ENCODE results near the gene ANKRA2.

The ANKRA2 gene

DNA sequence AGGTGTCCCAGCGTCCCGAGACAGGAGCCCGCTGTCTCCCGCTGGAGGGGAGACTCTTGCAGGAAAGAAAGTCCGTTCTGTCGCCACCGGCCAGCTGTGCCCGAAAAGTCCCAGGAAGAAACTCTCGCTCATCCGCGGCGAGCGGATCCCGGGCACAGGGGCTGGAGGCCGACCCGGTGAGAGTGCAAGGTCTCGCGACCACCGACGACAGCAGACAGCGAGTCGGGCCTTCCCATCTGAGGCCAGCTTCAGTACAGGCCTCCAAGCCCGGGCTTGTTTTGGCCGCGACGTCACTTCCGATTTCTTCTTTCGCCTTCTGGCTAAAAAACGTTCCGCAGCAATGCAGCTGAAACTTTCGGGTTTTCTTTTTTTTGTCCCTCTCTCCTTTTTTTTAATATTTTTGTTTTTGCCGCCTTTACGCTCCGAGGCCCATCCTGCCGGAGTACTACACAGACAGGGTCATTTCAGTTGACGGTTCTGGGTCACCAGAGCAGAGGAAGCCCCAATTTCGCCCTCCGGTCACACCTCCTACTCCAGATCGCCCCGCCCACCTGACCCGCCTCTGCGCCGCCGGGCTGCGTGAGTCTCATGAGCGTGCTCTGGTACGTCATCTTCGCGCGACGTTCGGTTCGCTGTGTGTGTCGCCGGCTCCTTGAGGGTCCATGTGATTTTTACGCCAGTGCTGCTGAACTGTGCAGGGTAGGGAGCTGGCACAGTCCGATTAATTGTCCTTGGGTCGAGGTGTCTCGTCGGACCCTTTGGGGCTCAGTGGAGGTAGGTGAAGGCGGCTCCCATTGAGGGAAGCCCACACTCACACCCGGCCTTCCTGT is at the start of gene ANKRA2, which contains the start of gene UTP15:
TSS of gene ANKRA2 (minus strand) at position 501 of the 830 bp plus-strand sequence. CDS start 2,758 bp downstream, outside the sequence.
TSS of gene UTP15 (plus strand) at position 605 of the 830 bp plus-strand sequence. CDS start 1,602 bp downstream, outside the sequence.
- DNase-seq: peak; percentile 81 to 87

DNA sequence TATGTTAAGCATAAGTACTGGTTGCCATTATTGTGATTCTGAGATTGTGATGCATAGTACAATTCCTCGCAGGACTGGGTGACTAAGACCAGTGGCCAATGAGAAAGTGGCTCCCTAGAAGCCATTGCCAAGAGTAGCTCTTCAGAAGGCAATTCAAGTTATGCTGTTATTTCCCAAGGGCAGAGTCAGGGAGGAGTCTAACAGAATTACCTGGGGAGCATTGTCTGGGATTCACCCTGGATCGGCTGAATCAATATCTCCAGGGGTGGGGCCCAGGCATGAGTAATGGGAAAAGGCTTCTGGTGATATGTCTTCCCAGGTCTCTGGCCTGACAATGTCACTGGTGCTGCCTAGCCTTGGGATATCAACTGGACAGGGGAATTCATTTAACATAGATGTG is 49.6 kb upstream of the ANKRA2 start:
- DNase-seq: no peak

- no peak for DNase-seq
These were observed 47.4 kb upstream of the ANKRA2 start for GRCh38 chr5:73612799-73613198.

- DNase-seq: no peak
These were observed 41.8 kb upstream of the ANKRA2 start for GRCh38 chr5:73607228-73607627.

DNA sequence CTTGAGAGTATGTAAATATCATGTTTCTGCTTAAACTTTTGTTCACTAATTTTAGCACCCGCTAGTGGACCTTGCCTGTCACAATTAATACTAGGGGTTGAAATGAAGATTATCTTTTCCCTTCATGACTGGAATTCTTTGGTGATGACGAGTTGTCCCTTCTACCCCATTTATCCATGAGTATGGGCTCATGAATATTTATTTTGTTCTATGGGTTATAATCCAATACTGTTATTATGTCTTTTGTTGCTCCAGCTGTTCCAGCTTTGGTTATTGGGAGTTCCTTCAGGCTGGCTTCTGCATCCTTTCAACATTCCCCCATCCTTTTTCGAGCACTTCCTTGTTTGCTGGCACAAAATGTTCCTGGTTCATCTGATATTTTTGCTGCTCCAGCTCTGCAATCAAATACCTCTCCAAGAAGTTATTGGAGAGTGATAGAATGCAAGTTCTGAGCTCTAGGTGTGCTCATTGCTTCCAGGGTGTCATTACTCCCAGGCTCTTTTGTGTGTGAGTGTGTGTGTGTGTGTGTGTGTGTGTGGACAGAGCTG is 40.8 kb upstream of the ANKRA2 start:
- DNase-seq: no peak

DNA sequence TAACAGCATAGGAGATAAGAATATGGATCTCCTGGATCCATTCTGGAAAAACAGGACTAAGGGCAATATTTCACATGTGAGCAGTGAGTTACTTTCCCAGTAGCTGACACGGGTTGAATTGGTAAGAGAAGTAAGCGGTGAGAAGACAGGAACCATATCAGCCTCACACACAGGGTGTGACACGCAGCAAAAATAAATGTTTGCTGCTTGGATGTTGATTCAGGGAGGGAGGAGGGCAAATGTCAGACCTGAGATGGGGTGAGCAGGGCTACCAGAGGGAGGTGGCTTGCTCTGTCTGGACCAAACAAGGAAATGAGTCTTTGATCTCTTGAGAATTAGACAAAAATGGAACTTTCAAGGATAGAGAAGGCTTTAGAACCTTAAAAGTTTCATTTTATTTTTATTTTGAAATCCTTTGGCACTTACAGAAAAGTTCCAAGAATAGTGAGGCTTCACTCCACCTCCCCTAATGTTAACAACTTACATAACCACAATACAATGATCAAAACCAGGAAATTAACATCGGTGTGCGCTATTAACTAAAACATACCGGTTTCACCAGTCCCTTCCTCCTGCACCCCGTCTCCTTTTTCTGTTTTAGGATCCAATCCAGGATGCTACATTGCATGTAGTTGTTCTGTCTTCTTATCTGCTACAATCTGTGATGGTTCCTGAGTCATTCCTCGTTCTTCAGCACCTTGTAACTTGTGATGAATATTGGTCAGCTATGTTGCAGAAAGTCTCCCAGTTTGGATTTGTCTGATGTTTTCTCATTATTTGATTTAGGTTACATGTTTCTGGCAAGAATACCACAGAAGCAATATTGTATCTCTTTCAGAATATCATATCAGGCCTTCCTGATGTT is 40.0 kb upstream of the ANKRA2 start:
- no peak for DNase-seq

- DNase-seq: peak; percentile 8 to 21
These were observed 38.6 kb upstream of the ANKRA2 start for GRCh38 chr5:73603998-73604397.

GRCh38 chr5:73599380-73599779 is 33.9 kb upstream of the ANKRA2 start:
- no peak for DNase-seq

GRCh38 chr5:73596705-73597328 is 31.4 kb upstream of the ANKRA2 start:
- DNase-seq: peak; percentile 42 to 61

- no peak for DNase-seq
These were observed 27.1 kb upstream of the ANKRA2 start for GRCh38 chr5:73592551-73592950.

- DNase-seq: no peak
These were observed 26.5 kb upstream of the ANKRA2 start for GRCh38 chr5:73591698-73592501.

- peak; percentile 45 to 50 for DNase-seq
These were observed 25.8 kb upstream of the ANKRA2 start for GRCh38 chr5:73591102-73591695.

DNA sequence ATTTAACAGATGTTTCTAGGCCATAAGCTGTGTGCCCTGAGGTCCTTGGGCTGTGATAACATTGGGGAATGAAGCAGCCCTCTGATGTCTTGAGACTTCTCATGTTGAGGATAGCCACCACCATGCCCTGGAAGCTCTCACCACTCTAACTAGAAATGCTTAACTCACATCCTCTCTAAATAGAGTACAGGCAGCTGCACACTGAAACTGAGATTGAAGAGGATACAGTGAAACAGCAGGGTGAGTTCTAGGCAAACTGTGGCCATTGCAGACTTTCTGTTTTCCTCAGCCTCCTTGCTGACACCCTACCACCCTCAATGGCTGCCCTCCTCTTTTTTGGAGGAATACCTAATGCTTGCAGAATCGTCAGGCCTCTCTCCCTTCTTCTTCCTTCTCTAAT is 22.5 kb upstream of the ANKRA2 start:
- DNase-seq: no peak

DNA sequence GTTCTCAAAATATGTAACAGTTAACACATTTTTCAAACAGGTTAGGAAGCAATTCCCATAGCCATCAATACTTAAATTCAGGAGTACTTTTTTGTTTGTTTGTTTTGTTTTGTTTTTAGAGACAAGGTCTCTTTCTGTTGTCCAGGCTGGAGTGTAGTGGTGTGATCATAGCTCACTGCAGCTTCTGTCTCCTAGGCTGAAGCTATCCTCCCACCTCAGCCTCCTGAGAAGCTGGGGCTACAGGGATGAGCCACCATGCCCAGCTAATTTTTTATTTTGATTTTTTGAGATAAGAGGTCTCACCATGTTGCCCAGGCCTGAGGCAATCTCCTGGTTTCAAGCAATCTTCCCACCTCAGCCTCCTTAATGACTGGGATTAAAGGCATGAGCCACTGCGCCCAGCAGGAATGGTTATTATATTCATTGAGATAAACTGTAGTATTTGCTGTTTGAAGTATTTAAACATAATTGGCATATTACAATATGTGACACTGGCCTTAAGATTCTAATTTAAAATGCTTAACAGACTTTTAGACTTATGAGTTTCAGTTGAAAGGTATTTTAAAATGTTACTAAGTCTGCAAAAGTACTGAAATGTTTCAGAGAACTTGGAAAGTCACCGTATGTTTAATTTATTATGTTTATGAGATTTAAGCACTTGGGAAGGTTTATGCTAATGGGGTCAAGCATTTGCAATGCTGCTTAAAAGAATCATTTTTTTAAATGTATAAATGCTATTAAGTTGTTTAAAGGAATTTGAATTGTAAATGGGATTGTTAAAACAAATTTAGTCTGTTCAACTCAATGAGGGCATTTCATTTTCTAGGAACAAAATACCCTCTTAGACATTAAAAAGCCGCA is 17.1 kb upstream of the ANKRA2 start:
- DNase-seq: no peak

- no peak for DNase-seq
These were observed 619 bp upstream of the ANKRA2 start for GRCh38 chr5:73565969-73566547.

- DNase-seq: no peak
These were observed 764 bp downstream of the ANKRA2 start for GRCh38 chr5:73564675-73565074.

GRCh38 chr5:73564018-73564417 is 1.4 kb downstream of the ANKRA2 start:
- no peak for DNase-seq

GRCh38 chr5:73558950-73559349 is 6.5 kb downstream of the ANKRA2 start:
- no peak for DNase-seq

GRCh38 chr5:73552642-73553041 is 12.8 kb downstream of the ANKRA2 start:
- DNase-seq: no peak

DNA sequence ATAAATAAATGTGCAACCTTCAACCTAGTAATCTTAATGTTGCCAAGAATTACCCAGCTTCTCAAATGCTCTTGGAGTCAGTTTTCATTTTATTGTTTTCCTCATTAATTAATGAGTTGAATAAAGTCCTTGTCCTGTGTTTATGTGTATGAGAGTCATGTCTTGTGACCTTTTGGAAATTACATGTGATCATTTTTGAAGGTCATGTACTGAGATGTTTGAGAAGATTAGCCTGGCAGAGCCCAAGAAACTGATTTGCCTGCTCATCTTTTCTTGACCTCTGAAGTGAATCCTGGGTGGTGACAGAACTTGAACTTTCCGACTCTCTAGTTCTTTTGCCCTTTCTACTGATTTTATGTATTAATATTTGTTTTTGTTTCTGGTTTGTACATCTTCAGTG is 15.4 kb downstream of the ANKRA2 start:
- DNase-seq: no peak
